LNCaP clone FGC (cell line): ENCODE data around the gene BDKRB2.

Experiments
- DNase-seq: peaks from one replicate; pipeline ENCODE4 v3.0.0-alpha.2; 2011; ENCODE audit warnings: low read depth
- H3K4me3 ChIP-seq: 2 replicates; pipeline ENCODE4 v1.5.1; 2011; ENCODE audit warnings: mild to moderate bottlenecking, low read depth, low read length, control low read depth
- TF ChIP-seq, protein P1 (sequence below): IDR thresholded peaks from 2 replicates; pipeline ENCODE4 v1.5.1; 2012; ENCODE audit warnings: mild to moderate bottlenecking; ENCODE audit not compliant: control insufficient read depth, insufficient read depth; ENCODE audit errors: extremely low read depth

BDKRB2 gene

DNA sequence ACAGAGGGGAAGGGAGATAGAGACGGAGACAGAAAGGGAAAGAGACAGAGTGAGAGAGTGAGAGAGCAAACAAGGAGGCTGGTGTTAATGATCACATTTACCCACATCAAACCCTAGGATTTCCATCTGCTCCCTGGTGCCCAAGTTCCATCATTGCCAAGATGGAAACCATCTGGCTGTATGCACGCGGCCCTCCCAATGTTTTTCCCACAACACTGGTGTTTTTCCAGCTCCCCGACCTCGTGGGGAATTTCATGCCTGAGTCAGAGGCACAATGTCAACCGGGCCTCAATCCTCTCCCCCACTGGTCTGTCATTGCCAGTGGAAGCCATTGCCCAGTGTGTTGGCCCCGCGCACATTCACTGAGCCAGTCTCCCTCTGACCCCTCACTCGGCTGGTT is 19.9 kb upstream of the BDKRB2 start:
- H3K4me3 ChIP-seq: no peak overlapping the region
- DNase-seq: no peak

DNA sequence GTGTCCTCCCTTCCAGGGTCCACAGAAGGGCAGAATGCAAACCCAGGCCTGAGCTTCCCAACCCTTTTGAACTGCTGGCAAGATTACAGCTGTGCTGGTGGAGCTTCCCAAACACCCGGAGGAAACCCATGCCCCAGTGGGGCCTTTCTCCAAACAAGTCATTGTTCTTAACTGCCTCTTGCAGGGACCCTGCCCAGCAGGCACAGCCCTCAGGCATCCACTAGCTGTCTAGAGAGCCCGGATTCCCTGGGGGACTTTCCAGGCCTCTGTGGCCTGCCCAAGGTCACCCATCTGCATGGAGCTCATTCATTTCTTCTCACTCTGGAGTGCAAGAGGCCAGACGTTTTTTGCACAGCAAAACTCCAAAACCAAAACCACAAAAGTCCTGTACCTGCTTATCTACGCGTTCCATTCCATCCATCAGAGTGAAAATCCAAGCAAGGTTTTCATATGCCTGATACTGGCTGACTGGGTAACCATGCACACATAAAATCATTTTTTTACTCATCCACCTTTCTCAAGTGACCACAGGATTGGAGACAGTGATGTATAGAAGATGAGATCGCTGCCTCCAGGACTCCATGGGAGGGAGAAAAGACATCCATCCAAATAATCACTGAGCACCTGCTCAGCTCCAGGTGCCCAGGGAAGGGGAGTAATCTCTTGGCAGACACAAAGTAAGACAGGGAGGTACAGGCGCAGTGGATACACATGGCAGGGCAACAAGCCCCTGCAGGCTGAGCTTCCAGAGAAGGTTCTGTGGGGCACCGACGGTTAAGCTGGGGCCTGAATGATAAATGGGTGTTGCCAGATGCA is 17.2 kb upstream of the BDKRB2 start:
- DNase-seq: no peak
- H3K4me3 ChIP-seq: no peak overlapping the region
- TF ChIP-seq, protein P1, sequence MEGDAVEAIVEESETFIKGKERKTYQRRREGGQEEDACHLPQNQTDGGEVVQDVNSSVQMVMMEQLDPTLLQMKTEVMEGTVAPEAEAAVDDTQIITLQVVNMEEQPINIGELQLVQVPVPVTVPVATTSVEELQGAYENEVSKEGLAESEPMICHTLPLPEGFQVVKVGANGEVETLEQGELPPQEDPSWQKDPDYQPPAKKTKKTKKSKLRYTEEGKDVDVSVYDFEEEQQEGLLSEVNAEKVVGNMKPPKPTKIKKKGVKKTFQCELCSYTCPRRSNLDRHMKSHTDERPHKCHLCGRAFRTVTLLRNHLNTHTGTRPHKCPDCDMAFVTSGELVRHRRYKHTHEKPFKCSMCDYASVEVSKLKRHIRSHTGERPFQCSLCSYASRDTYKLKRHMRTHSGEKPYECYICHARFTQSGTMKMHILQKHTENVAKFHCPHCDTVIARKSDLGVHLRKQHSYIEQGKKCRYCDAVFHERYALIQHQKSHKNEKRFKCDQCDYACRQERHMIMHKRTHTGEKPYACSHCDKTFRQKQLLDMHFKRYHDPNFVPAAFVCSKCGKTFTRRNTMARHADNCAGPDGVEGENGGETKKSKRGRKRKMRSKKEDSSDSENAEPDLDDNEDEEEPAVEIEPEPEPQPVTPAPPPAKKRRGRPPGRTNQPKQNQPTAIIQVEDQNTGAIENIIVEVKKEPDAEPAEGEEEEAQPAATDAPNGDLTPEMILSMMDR: no peak

More for the DNA sequence above, 19.9 kb upstream of the BDKRB2 start:
- TF ChIP-seq, protein P1: no peak

DNA sequence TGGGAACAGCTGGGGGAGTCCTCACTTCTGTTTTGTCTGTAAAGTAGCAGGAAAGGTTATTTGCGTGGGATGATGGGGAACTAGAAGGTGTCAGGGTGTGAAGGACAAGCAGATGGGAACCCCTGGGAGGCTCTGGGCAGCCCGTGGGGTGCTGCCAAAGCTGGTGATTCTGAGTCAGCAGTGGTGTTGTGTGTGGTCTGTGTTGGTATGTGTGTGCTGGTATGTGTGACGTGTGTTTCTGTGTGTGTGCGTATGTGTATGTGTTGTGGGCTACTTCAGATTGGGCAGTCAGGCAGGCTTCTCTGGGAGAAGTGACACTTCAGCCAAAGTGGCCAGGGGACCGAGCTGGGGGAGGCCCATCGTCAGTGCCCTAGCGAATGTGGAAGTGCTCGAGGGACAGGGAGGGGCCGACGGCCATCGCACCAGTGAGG is 15.3 kb upstream of the BDKRB2 start:
- H3K4me3 ChIP-seq: no peak overlapping the region
- no peak for DNase-seq
- TF ChIP-seq, protein P1: no peak

DNA sequence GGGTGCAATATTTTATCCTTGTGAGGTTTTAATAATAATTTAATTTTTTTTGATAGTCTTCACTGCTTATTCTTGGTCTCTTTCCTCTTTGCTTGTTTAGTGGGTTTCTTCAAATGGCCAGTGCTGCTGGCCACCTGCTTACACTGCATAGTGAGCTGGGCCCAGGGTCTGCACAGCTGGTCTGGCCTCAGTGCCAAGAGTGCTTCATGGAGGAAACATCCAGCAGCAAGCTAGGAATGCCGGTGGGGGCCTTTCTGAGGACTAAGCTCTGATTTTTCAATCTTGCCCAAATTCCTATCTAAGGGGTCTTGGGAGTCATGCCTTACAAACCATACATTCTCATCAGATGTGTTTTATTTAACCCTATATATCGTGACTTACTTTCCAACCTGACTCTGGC is 13.3 kb upstream of the BDKRB2 start:
- DNase-seq: no peak
- H3K4me3 ChIP-seq: no peak overlapping the region
- TF ChIP-seq, protein P1: no peak

GRCh38 chr14:96191841-96192462 is 12.7 kb upstream of the BDKRB2 start:
- no peak overlapping the region for H3K4me3 ChIP-seq
- no peak for DNase-seq
- TF ChIP-seq, protein P1: no peak

DNA sequence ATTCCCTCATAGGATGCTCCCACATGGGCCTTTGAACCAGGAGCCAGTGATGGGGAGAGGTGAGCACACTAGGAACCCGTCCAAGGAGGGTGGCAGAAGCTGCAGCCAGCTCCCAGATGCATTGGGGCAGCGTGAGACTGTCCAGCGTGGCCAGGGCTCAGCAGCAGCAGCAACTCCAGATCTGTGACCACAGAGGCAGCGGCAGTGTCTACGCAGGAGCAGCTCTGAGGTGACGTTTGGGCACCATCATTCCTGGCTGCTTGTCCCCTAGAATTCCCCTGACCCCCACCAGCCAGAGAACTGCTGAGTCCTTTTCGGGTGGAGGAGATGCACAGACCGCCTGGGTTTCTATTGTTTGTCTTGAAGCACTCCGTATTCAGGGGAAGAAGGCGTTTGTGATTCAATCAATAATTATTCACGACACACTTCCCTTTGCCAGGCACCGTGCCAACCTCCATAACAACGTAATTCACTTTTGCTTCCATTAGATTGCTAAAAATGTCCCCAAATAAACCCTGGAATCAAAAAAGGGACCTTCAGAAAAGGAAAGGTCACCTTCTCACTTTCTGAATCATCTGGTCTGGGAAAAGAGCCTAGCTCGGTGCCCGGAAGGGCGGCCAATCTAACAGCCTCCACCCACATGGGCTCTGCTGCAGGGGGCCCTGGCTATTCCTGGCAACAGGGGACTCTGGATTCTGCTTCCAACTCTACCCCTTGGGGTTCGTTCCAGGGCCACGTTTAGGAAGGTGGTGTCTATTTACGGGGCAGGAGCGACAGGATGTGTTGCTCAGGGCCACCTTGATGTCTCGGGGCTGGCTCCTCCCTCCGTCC is 11.4 kb upstream of the BDKRB2 start:
- TF ChIP-seq, protein P1: no peak
- no peak for DNase-seq
- no peak overlapping the region for H3K4me3 ChIP-seq
